DOHH2 (cell line): ENCODE results near the gene CRISPLD2.

Source experiments
- H3F3A ChIP-seq: fragments of 200-600 bp; sonication (generic), shearing (Covaris generic); 2 replicates; pipeline ENCODE4 v1.6.0; 2016; ENCODE audit warnings: antibody characterized with exemption, mild to moderate bottlenecking; ENCODE audit not compliant: control insufficient read depth, insufficient read depth
- H3K27ac ChIP-seq: fragments of 200-600 bp; sonication (generic); 2 replicates; pipeline ENCODE4 v1.5.1; 2014; ENCODE audit warnings: low read depth, mild to moderate bottlenecking, low read length, moderate library complexity
- H3K27me3 ChIP-seq: fragments of 200-600 bp; sonication (generic); 2 replicates; pipeline ENCODE4 v1.6.1; 2014; ENCODE audit warnings: mild to moderate bottlenecking, low read length, mixed read lengths; ENCODE audit not compliant: control insufficient read depth
- H3K36me3 ChIP-seq: fragments of 200-600 bp; sonication (generic); 2 replicates; pipeline ENCODE4 v1.6.1; 2014; ENCODE audit warnings: mild to moderate bottlenecking, low read length, moderate library complexity, mixed read lengths; ENCODE audit not compliant: control insufficient read depth
- H3K4me1 ChIP-seq: fragments of 200-600 bp; sonication (generic); 2 replicates; pipeline ENCODE4 v1.6.1; 2014; ENCODE audit warnings: mild to moderate bottlenecking, low read length, mixed read lengths; ENCODE audit not compliant: control insufficient read depth
- H3K4me2 ChIP-seq: fragments of 200-600 bp; sonication (generic); 2 replicates; pipeline ENCODE4 v1.6.0; 2014; ENCODE audit warnings: mild to moderate bottlenecking, low read length, moderate library complexity
- H3K4me3 ChIP-seq: fragments of 200-600 bp; sonication (generic); 2 replicates; pipeline ENCODE4 v1.5.1; 2014; ENCODE audit warnings: mild to moderate bottlenecking, low read length, mixed read lengths
- H3K79me2 ChIP-seq: fragments of 200-600 bp; sonication (generic); 2 replicates; pipeline ENCODE4 v1.6.1; 2014; ENCODE audit warnings: mild to moderate bottlenecking, low read length, mixed read lengths; ENCODE audit not compliant: control insufficient read depth
- H3K9me2 ChIP-seq: fragments of 200-600 bp; sonication (generic); replicated peaks from 2 replicates; pipeline ENCODE4 v1.6.1; 2014; ENCODE audit warnings: mild to moderate bottlenecking, low read length, mixed read lengths; ENCODE audit not compliant: control insufficient read depth
- H3K9me3 ChIP-seq: fragments of 200-600 bp; sonication (generic); 2 replicates; pipeline ENCODE4 v1.6.1; 2014; ENCODE audit warnings: antibody characterized with exemption, low read length, mixed read lengths; ENCODE audit not compliant: control insufficient read depth, insufficient read depth
- H4K20me1 ChIP-seq: fragments of 200-600 bp; sonication (generic); 2 replicates; pipeline ENCODE4 v1.6.0; 2014; ENCODE audit warnings: low read depth, mild to moderate bottlenecking, antibody characterized with exemption, low read length, moderate library complexity; ENCODE audit not compliant: control insufficient read depth, insufficient read depth
- CTCF ChIP-seq: fragments of 200-600 bp; sonication (generic); IDR thresholded peaks from one replicate; pipeline ENCODE4 v1.5.1; 2014; ENCODE audit warnings: antibody characterized with exemption, mild to moderate bottlenecking, low read depth, low read length; ENCODE audit not compliant: poor library complexity, severe bottlenecking
- EZH2phosphoT487 ChIP-seq: fragments of 200-600 bp; sonication (generic); IDR thresholded peaks from 2 replicates; pipeline ENCODE4 v1.6.1; 2017; ENCODE audit warnings: borderline replicate concordance, mild to moderate bottlenecking, antibody characterized with exemption, low read length, moderate library complexity, mixed read lengths

Gene CRISPLD2

GRCh38 chr16:84818133-84818532 is 1.7 kb upstream of the CRISPLD2 start:
- no peaks in the 10 kb centered on the region for H3K4me1 ChIP-seq
- H3K79me2 ChIP-seq: no peaks in the 10 kb centered on the region
- no peak overlapping the region for H3K4me3 ChIP-seq
- no peak overlapping the region for H3K27ac ChIP-seq
- no peaks in the 10 kb centered on the region for H4K20me1 ChIP-seq
- no peaks in the 10 kb centered on the region for H3K9me3 ChIP-seq
- no peak overlapping the region for H3K4me2 ChIP-seq
- TF ChIP-seq CTCF (no peak), EZH2phosphoT487 (no peak)
- H3F3A ChIP-seq: no peaks in the 10 kb centered on the region
- 0 out of 2 replicates have a peak, but pooled peaks cover under 1% of the 10 kb centered on the region for H3K27me3 ChIP-seq
- no peaks in the 10 kb centered on the region for H3K36me3 ChIP-seq
- H3K9me2 ChIP-seq: no peaks in the 10 kb centered on the region

DNA sequence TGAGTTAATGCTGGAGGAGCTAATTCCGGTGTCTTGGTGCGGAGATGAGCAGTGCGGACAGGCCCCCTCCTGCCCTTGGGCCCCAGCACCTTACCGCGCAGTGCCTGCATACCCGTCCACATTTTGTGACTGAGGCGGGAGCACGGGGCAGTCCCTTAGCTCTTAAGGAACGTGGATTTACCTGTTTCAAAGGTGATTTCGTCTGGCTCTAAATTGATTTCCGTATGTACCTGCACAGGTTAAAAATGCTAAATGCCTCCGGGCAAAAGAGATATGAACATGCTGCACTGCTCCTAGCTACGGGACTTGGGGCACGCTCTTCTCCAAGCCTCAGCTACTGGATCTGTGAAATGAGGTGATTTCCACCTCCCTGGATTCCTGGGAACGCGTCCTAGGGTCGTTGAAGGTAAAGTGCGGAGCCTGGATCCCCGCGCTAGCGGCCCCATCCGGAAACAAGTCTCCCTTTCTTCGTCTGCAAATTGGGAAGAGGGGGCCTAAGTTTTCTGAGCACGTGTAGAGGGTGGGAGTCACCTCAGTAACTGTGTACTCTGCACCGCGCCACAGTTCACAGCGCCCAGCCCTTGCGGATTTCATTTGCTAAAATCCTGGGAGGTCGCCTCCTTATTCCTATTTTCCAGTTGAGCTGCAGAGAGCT is 669 bp upstream of the CRISPLD2 start:
- no peak overlapping the region for H3K4me3 ChIP-seq
- H3K4me2 ChIP-seq: no peak overlapping the region
- TF ChIP-seq EZH2phosphoT487 (no peak), CTCF (no peak)
- no peaks in the 10 kb centered on the region for H4K20me1 ChIP-seq
- H3K4me1 ChIP-seq: no peaks in the 10 kb centered on the region
- H3K27me3 ChIP-seq: 0 out of 2 replicates have a peak, but pooled peaks cover 3% of the 10 kb centered on the region
- H3K9me2 ChIP-seq: no peaks in the 10 kb centered on the region
- H3K9me3 ChIP-seq: no peaks in the 10 kb centered on the region
- no peaks in the 10 kb centered on the region for H3K36me3 ChIP-seq
- no peak overlapping the region for H3K27ac ChIP-seq
- H3K79me2 ChIP-seq: no peaks in the 10 kb centered on the region
- no peaks in the 10 kb centered on the region for H3F3A ChIP-seq

- Histone ChIP-seq H3K27ac (no peak overlapping the region), H4K20me1 (no peaks in the 10 kb centered on the region), H3K36me3 (no peaks in the 10 kb centered on the region), H3F3A (no peaks in the 10 kb centered on the region), H3K9me2 (no peaks in the 10 kb centered on the region), H3K4me1 (no peaks in the 10 kb centered on the region), H3K27me3 (0 out of 2 replicates have a peak, but pooled peaks cover 3% of the 10 kb centered on the region), H3K4me3 (no peak overlapping the region), H3K9me3 (no peaks in the 10 kb centered on the region), H3K4me2 (no peak overlapping the region), H3K79me2 (no peaks in the 10 kb centered on the region)
- TF ChIP-seq EZH2phosphoT487: no peak
- no peak for TF ChIP-seq CTCF
These were observed 510 bp downstream of the CRISPLD2 start for GRCh38 chr16:84820305-84820684.
